Fibroblast of lung (primary cell): ENCODE data around the gene DIP2A. TPM values are rescaled to one million over a fixed set of nuclear protein-coding genes. Genes with fewer than 3 reads are reported as not detected.

Experiments used
- DNase-seq, 2 donors: peaks; one replicate each; pipeline versions ENCODE4 v3.0.0 to v3.0.0-alpha.2; 2010; ENCODE audit warnings: low read depth in 2 of 2
- H2AFZ ChIP-seq: 2 replicates; pipeline ENCODE4 v1.5.1; 2012; ENCODE audit warnings: low read length, control low read depth, inconsistent platforms
- H3K27ac ChIP-seq: 2 replicates; pipeline ENCODE4 v1.5.1; 2011; ENCODE audit warnings: low read length, control low read depth; ENCODE audit not compliant: insufficient read depth
- H3K27me3 ChIP-seq: 2 replicates; pipeline ENCODE4 v1.5.1; 2011; ENCODE audit warnings: mild to moderate bottlenecking, low read length; ENCODE audit not compliant: control insufficient read depth, insufficient read depth
- H3K36me3 ChIP-seq: 2 replicates; pipeline ENCODE4 v1.5.1; 2011; ENCODE audit warnings: low read length; ENCODE audit not compliant: control insufficient read depth, insufficient read depth
- H3K4me1 ChIP-seq: 2 replicates; pipeline ENCODE4 v1.5.1; 2011; ENCODE audit warnings: low read length; ENCODE audit not compliant: control insufficient read depth, insufficient read depth; ENCODE audit errors: extremely low read depth
- H3K4me2 ChIP-seq: 2 replicates; pipeline ENCODE4 v1.5.1; 2011; ENCODE audit warnings: low read length, control low read depth; ENCODE audit not compliant: insufficient read depth; ENCODE audit errors: extremely low read depth
- H3K4me3 ChIP-seq, 4 experiments: fragments of 200-600 bp in 1 of 4; sonication (generic) in 1 of 4; replicated peaks in 1 of 4; 2 replicates each; pipeline ENCODE4 v1.5.1; 2011 to 2016; ENCODE audit warnings: low read length in 4 of 4, low read depth in 3 of 4, mild to moderate bottlenecking in 3 of 4, control low read depth in 2 of 4, inconsistent platforms in 1 of 4, mixed read lengths in 1 of 4; ENCODE audit not compliant: insufficient read depth in 1 of 4; ENCODE audit errors: control extremely low read depth in 1 of 4
- H3K79me2 ChIP-seq: 2 replicates; pipeline ENCODE4 v1.5.1; 2012; ENCODE audit warnings: mild to moderate bottlenecking, low read length, inconsistent platforms; ENCODE audit not compliant: control insufficient read depth, insufficient read depth
- H3K9ac ChIP-seq: 2 replicates; pipeline ENCODE4 v1.5.1; 2011; ENCODE audit warnings: mild to moderate bottlenecking, low read length, control low read depth; ENCODE audit not compliant: insufficient read depth
- H3K9me3 ChIP-seq: 2 replicates; pipeline ENCODE4 v1.5.1; 2012; ENCODE audit warnings: low read depth, low read length; ENCODE audit not compliant: control insufficient read depth, insufficient read depth
- H4K20me1 ChIP-seq: 2 replicates; pipeline ENCODE4 v1.5.1; 2011; ENCODE audit warnings: low read length; ENCODE audit not compliant: control insufficient read depth, insufficient read depth; ENCODE audit errors: extremely low read depth
- CTCF ChIP-seq, 2 donors: IDR thresholded peaks in 1 of 2; conservative IDR thresholded peaks in 1 of 2; 1 replicate in 1 of 2; 2 replicates in 1 of 2; pipeline ENCODE4 v1.5.1; 2011 to 2012; ENCODE audit warnings: low read length in 2 of 2, control low read depth in 1 of 2, inconsistent platforms in 1 of 2, low read depth in 1 of 2, mild to moderate bottlenecking in 1 of 2
- EZH2 ChIP-seq: IDR thresholded peaks from 2 replicates; pipeline ENCODE4 v1.5.1; 2012; ENCODE audit warnings: low read length, control low read depth, mild to moderate bottlenecking; ENCODE audit errors: missing control alignments
- polyA plus RNA-seq, 2 donors: library from polyadenylated mRNA; depleted of rRNA in 1 of 2; stranded (reverse) in 1 of 2; unstranded in 1 of 2; fragments of >200 nt; gene quantifications; 2 replicates each; pipeline ENCODE4 v1.2.1, GENCODE V29; 2011 to 2012; ENCODE audit warnings: missing spikeins in 1 of 2
- total RNA-seq: library from RNA; depleted of rRNA; stranded (reverse); fragments of >200 nt; gene quantifications from 2 replicates; pipeline ENCODE4 v1.2.1, GENCODE V29; 2014

The DIP2A gene
- total and polyA plus RNA-seq, 2 donors (not counting 1 experiment from before 2014, with no cell fraction given), result 16.3 to 21.1 TPM

- no peak overlapping the region for H2AFZ ChIP-seq
- no peaks in the 10 kb centered on the region for H3K36me3 ChIP-seq
- no peaks in the 10 kb centered on the region for H3K4me1 ChIP-seq
- no peaks in the 10 kb centered on the region for H3K9me3 ChIP-seq
- H3K4me3 ChIP-seq, result no peak overlapping the region
- TF ChIP-seq EZH2 (no peak), CTCF (conservative IDR thresholded peaks at IDR 0.05 in 1 of 2, IDR thresholded peaks at IDR 0.05 in 1 of 2; ENCODE audit: low read depth in 1 of 2, low read length in 2 of 2) (no peak)
- H3K27me3 ChIP-seq, result peaks cover 8% of the 10 kb centered on the region
- H3K4me2 ChIP-seq, result no peak overlapping the region
- no peak for DNase-seq
- H3K79me2 ChIP-seq, result no peaks in the 10 kb centered on the region
- no peak overlapping the region for H3K27ac ChIP-seq
- no peak overlapping the region for H3K9ac ChIP-seq
- H4K20me1 ChIP-seq, result no peaks in the 10 kb centered on the region
These were observed 151.5 kb downstream of the DIP2A start for GRCh38 chr21:46610018-46610701.

GRCh38 chr21:46613391-46613790 is 154.7 kb downstream of the DIP2A start:
- Histone ChIP-seq H3K79me2 (no peaks in the 10 kb centered on the region), H3K4me1 (no peaks in the 10 kb centered on the region), H3K27ac (no peak overlapping the region), H2AFZ (no peak overlapping the region), H4K20me1 (no peaks in the 10 kb centered on the region), H3K4me2 (no peak overlapping the region), H3K27me3 (peaks cover 5% of the 10 kb centered on the region), H3K9ac (no peak overlapping the region), H3K4me3 (no peak overlapping the region), H3K9me3 (no peaks in the 10 kb centered on the region), H3K36me3 (no peaks in the 10 kb centered on the region)
- DNase-seq, result no peak
- TF ChIP-seq CTCF (conservative IDR thresholded peaks at IDR 0.05 in 1 of 2, IDR thresholded peaks at IDR 0.05 in 1 of 2; ENCODE audit: low read depth in 1 of 2, low read length in 2 of 2) (no peak), EZH2 (no peak)

GRCh38 chr21:46616050-46616449 is 157.4 kb downstream of the DIP2A start:
- Histone ChIP-seq H3K27me3 (no peaks in the 10 kb centered on the region), H4K20me1 (no peaks in the 10 kb centered on the region), H3K27ac (no peak overlapping the region), H3K9me3 (no peaks in the 10 kb centered on the region), H2AFZ (no peak overlapping the region), H3K36me3 (no peaks in the 10 kb centered on the region), H3K79me2 (no peaks in the 10 kb centered on the region), H3K4me2 (no peak overlapping the region), H3K9ac (no peak overlapping the region), H3K4me3 (no peak overlapping the region), H3K4me1 (no peaks in the 10 kb centered on the region)
- DNase-seq, result no peak
- TF ChIP-seq CTCF (conservative IDR thresholded peaks at IDR 0.05 in 1 of 2, IDR thresholded peaks at IDR 0.05 in 1 of 2; ENCODE audit: low read depth in 1 of 2, low read length in 2 of 2) (no peak), EZH2 (no peak)
